K562 (cell line): ENCODE measurements around the gene OR14A16. TPM values are rescaled to one million over a fixed set of nuclear protein-coding genes. Genes with fewer than 3 reads are reported as not detected.

Source experiments
- ATAC-seq: fragments of 200-7000 bp; cut with Tn5 transposase; 3 replicates; pipeline ENCODE4 v1.9.1; 2020; ENCODE audit warnings: moderate library complexity
- BruUV-seq: library from RNA; stranded (reverse); fragments of 400-500 nt; replicated peaks from 2 replicates; lab custom pipeline; 2021; lab: Mats Ljungman, UMichigan
- CTCF ChIA-PET: fragments of 300-600 bp; formaldehyde crosslinking; extraction: SDS; loops from one replicate; lab custom pipeline; 2021; ENCODE audit warnings: low intra/inter-chr PET ratio; lab: Yijun Ruan, JAX
- POLR2A ChIA-PET: fragments of 300-600, 350-650 bp; sonication (Branson Sonifier 250); formaldehyde crosslinking; extraction: SDS; loops from one replicate; lab custom pipeline; 2021; ENCODE audit warnings: antibody characterized with exemption, inconsistent platforms; lab: Yijun Ruan, JAX
- DNase-seq, 4 experiments: peaks; one replicate each; pipeline versions ENCODE4 v3.0.0 to v3.0.0-alpha.2; 2011 to 2018; ENCODE audit warnings: low spot score in 3 of 4, mixed read lengths in 3 of 4; ENCODE audit errors: extremely low read depth in 1 of 4
- FAIRE-seq: peaks from 2 replicates; lab custom pipeline; 2011; peaks lifted over from hg19 to GRCh38; lab: Jason Lieb, UNC
- H2AFZ ChIP-seq: 2 replicates; pipeline ENCODE4 v1.6.0; 2011; ENCODE audit warnings: low read depth, low read length, control low read depth, inconsistent platforms
- H3K27ac ChIP-seq: fragments of 200-600 bp; 3 replicates; pipeline ENCODE4 v1.8.0; 2011; ENCODE audit warnings: low read depth, mild to moderate bottlenecking, control low read depth, inconsistent platforms, low read length, moderate library complexity, mixed read lengths; ENCODE audit errors: extremely low read depth
- H3K27me3 ChIP-seq, 2 experiments: fragments of 300-600 bp in 1 of 2; 2 replicates in 1 of 2; 3 replicates in 1 of 2; pipeline versions ENCODE4 v1.6.0 to v1.8.0; 2011; ENCODE audit warnings: inconsistent platforms in 2 of 2, low read length in 2 of 2, mild to moderate bottlenecking in 1 of 2, mixed read lengths in 1 of 2, moderate library complexity in 1 of 2; ENCODE audit not compliant: control insufficient read depth in 2 of 2, insufficient read depth in 2 of 2
- H3K36me3 ChIP-seq: fragments of 300-600 bp; 3 replicates; pipeline ENCODE4 v1.8.0; 2011; ENCODE audit warnings: mild to moderate bottlenecking, low read length, inconsistent platforms; ENCODE audit not compliant: control insufficient read depth, insufficient read depth
- H3K4me1 ChIP-seq, 2 experiments: fragments of 200-600 bp in 1 of 2; replicated peaks in 1 of 2; 2 replicates in 1 of 2; 3 replicates in 1 of 2; pipeline versions ENCODE4 v1.5.1 to v1.8.0; 2011; ENCODE audit warnings: inconsistent platforms in 2 of 2, low read length in 2 of 2, mild to moderate bottlenecking in 1 of 2, mixed read lengths in 1 of 2, moderate library complexity in 1 of 2; ENCODE audit not compliant: control insufficient read depth in 2 of 2, insufficient read depth in 2 of 2
- H3K4me2 ChIP-seq: 2 replicates; pipeline ENCODE4 v1.6.1; 2011; ENCODE audit warnings: low read length, control low read depth, inconsistent platforms, mixed read lengths; ENCODE audit not compliant: insufficient read depth
- H3K4me3 ChIP-seq: fragments of 200-600 bp; sonication (generic), shearing (Covaris generic); 2 replicates; pipeline ENCODE4 v1.5.1; 2016; ENCODE audit warnings: control low read depth, inconsistent platforms
- H3K79me2 ChIP-seq: fragments of 200-600 bp; 3 replicates; pipeline ENCODE4 v1.8.0; 2011; ENCODE audit warnings: low read length, inconsistent platforms; ENCODE audit not compliant: control insufficient read depth, insufficient read depth
- H3K9ac ChIP-seq, 2 experiments: 2 replicates each; pipeline versions ENCODE4 v1.6.0 to v1.6.1; 2011; ENCODE audit warnings: low read depth in 2 of 2, low read length in 2 of 2, control low read depth in 1 of 2, inconsistent platforms in 1 of 2, mild to moderate bottlenecking in 1 of 2, mixed read lengths in 1 of 2; ENCODE audit not compliant: insufficient read depth in 1 of 2
- H3K9me1 ChIP-seq: one replicate; pipeline ENCODE4 v1.6.0; 2011; ENCODE audit warnings: inconsistent platforms, mild to moderate bottlenecking, low read length, moderate library complexity; ENCODE audit not compliant: control insufficient read depth, insufficient read depth
- H3K9me3 ChIP-seq: replicated peaks from 2 replicates; pipeline ENCODE4 v1.5.1; 2011; ENCODE audit warnings: low read depth, low read length, inconsistent platforms; ENCODE audit not compliant: control insufficient read depth, insufficient read depth
- H4K20me1 ChIP-seq: replicated peaks from 2 replicates; pipeline ENCODE4 v1.6.1; 2011; ENCODE audit warnings: low read length, inconsistent platforms, mixed read lengths; ENCODE audit not compliant: control insufficient read depth, insufficient read depth
- ATF1 ChIP-seq, 2 experiments: fragments of 450-650 bp in 1 of 2; IDR thresholded peaks; 2 replicates each; pipeline ENCODE4 v1.6.1; 2016; ENCODE audit warnings: missing compliant biosample characterization in 1 of 2, missing genetic modification characterization in 1 of 2
- CHD4 ChIP-seq: fragments of 200-600 bp; sonication (generic); IDR thresholded peaks from 3 replicates; pipeline ENCODE4 v1.6.1; 2012; ENCODE audit warnings: low read depth, mild to moderate bottlenecking, mixed read lengths, low read length, inconsistent platforms; ENCODE audit not compliant: insufficient read depth, insufficient replicate concordance, poor library complexity, severe bottlenecking
- EGR1 ChIP-seq: fragments of 450-650 bp; conservative IDR thresholded peaks from 2 replicates; pipeline ENCODE4 v1.6.1; 2017; ENCODE audit warnings: mild to moderate bottlenecking
- EHMT2 ChIP-seq: fragments of 450-650 bp; IDR thresholded peaks from 2 replicates; pipeline ENCODE4 v1.6.1; 2018; ENCODE audit warnings: antibody characterized with exemption
- EZH2 ChIP-seq: IDR thresholded peaks from 2 replicates; pipeline ENCODE4 v1.6.1; 2012; ENCODE audit warnings: low read depth, mild to moderate bottlenecking, inconsistent platforms, low read length, borderline replicate concordance
- HNRNPH1 ChIP-seq: fragments of 200-400 bp; formaldehyde crosslinking; optimal IDR thresholded peaks from 2 replicates; pipeline ENCODE3; 2017; ENCODE audit warnings: low read depth, mild to moderate bottlenecking, low read length, moderate library complexity
- MED1 ChIP-seq: sonication (generic); formaldehyde crosslinking; IDR thresholded peaks from 2 replicates; pipeline ENCODE4 v1.8.1; 2023; ENCODE audit warnings: missing genetic modification reagents, borderline replicate concordance
- MTA3 ChIP-seq: fragments of 450-650 bp; formaldehyde crosslinking; IDR thresholded peaks from 2 replicates; pipeline ENCODE4 v1.6.1; 2017; ENCODE audit warnings: mild to moderate bottlenecking, borderline replicate concordance
- NFE2L1 ChIP-seq: fragments of 450-650 bp; IDR thresholded peaks from 2 replicates; pipeline ENCODE4 v1.6.1; 2016; ENCODE audit warnings: missing genetic modification characterization, low read depth, mild to moderate bottlenecking, missing compliant biosample characterization, moderate library complexity, borderline replicate concordance
- POLR3G ChIP-seq: IDR thresholded peaks from 2 replicates; pipeline ENCODE4 v1.6.1; 2011; ENCODE audit not compliant: insufficient read length, insufficient replicate concordance; ENCODE audit errors: extremely low read depth
- PTRF ChIP-seq: fragments of 450-650 bp; IDR thresholded peaks from 2 replicates; pipeline ENCODE4 v1.6.1; 2016; ENCODE audit warnings: mild to moderate bottlenecking, missing genetic modification characterization, missing compliant biosample characterization
- U2AF2 ChIP-seq: fragments of 200-400 bp; formaldehyde crosslinking; optimal IDR thresholded peaks from 2 replicates; pipeline ENCODE3; 2017; ENCODE audit warnings: low read depth, mild to moderate bottlenecking, low read length
- ZNF384 ChIP-seq: IDR thresholded peaks from 2 replicates; pipeline ENCODE4 v1.6.1; 2012; ENCODE audit warnings: low read depth, low read length, improper control_type of control experiment
- ZNF695 ChIP-seq: fragments of 450-650 bp; formaldehyde crosslinking; IDR thresholded peaks from 2 replicates; pipeline ENCODE4 v1.4.0; 2020; ENCODE audit warnings: mild to moderate bottlenecking, moderate library complexity
- ZNF696 ChIP-seq: fragments of 250-450 bp; sonication (Bioruptor Pico); conservative IDR thresholded peaks from 2 replicates; pipeline ENCODE4 v1.4.0; 2020; ENCODE audit warnings: mild to moderate bottlenecking, moderate library complexity
- WGBS: fragments of 100-300 bp; shearing (Covaris generic); methylation state at CpG from one replicate; pipeline ENCODE4 v1.1.6; 2016; ENCODE audit warnings: low coverage, mixed read lengths; ENCODE audit not compliant: insufficient coverage; ENCODE audit errors: missing lambda C conversion rate; 5-methylcytosine and 5-hydroxymethylcytosine counted together
- in situ Hi-C: fragments of 300-500 bp; cut with MboI; formaldehyde crosslinking; loops from 4 replicates; pipeline ENCODE4 v1.15.0; 2018; ENCODE audit warnings: inconsistent platforms, mixed read lengths
- intact Hi-C: fragments of 100-400 bp; cut with micrococcal nuclease; formaldehyde crosslinking; loops from 2 replicates; pipeline ENCODE4 v1.14.2; 2022
- polyA plus RNA-seq, 8 experiments: library from polyadenylated mRNA; depleted of rRNA in 4 of 8; stranded (reverse) in 5 of 8; unstranded in 3 of 8; fragments of >200 nt; fragmentation: Nextera tagmentation in 2 of 8; fragmentation: Illumina TruSeq in 1 of 8; extraction: Ambion mirVana in 2 of 8; extraction: Trizol in 1 of 8; gene quantifications; 2 replicates each; pipeline versions ENCODE4 v1.2.1 to v1.2.3, GENCODE V29; 2011 to 2014; ENCODE audit warnings: inconsistent platforms in 1 of 8, missing spikeins in 1 of 8
- total RNA-seq, 7 experiments: library from RNA; depleted of rRNA in 6 of 7; stranded (reverse); fragments of >200 nt in 6 of 7; fragmentation: Illumina TruSeq in 2 of 7; extraction: Trizol in 2 of 7; gene quantifications; 2 replicates each; pipeline versions ENCODE4 v1.2.1 to v1.2.3, GENCODE V29; 2011 to 2021; ENCODE audit warnings: low replicate concordance in 1 of 7

The OR14A16 gene
- total and polyA plus RNA-seq, 9 of the 15 experiments (the other 6 are each of a cell fraction or from before 2014, with no cell fraction given), result not detected

- no peak for TF ChIP-seq ZNF384
- TF ChIP-seq HNRNPH1, result no peak
- TF ChIP-seq ZNF696, result no peak
- no peak for TF ChIP-seq EHMT2
- TF ChIP-seq NFE2L1 (tag), result no peak
- TF ChIP-seq EZH2, result no peak
- no peak for TF ChIP-seq MED1 (CRISPR knock-in tag)
- no peak for TF ChIP-seq PTRF (tag)
- TF ChIP-seq U2AF2, result no peak
These were observed at the start of gene OR14A16 (continued) for GRCh38 chr1:247824023-247824422.

DNA sequence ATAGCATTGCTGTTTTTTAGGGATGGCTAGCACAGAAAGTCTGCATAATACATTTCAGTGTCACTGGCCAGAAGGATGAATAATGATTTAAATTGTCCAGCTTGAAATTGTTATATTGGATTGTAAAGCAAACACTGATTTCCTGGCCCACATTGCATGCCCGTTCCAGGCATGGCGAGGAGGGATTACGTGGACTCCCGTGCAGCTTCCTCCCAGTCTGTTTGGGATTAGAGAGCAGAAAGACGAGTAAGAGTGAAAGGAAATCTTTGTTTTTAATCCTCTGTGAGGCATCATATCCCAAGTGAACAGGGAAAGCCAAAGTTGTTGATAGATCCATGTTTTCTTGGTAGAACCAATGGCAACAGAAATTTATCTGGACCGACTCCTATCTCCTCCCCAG, 41.5 kb upstream of the OR14A16 start:
- no peak for FAIRE-seq
- intact Hi-C loops, result no loop called here

More for the DNA sequence above, 41.5 kb upstream of the OR14A16 start:
- 83% methylated on average over 6 of the region's 6 CpGs for WGBS
- Histone ChIP-seq H2AFZ (no peak overlapping the region), H3K4me2 (no peak overlapping the region), H3K9me3 (no peaks in the 10 kb centered on the region; the same call in 1 of the 2 replicates), H3K79me2 (peaks cover 4% of the 10 kb centered on the region; the same call in 1 of the 3 replicates), H4K20me1 (no peaks in the 10 kb centered on the region), H3K4me3 (no peak overlapping the region), H3K27ac (no peak overlapping the region), H3K9me1 (no peaks in the 10 kb centered on the region), H3K36me3 (peaks cover 78% of the 10 kb centered on the region), H3K9ac (no peak overlapping the region), H3K27me3 (no peaks in the 10 kb centered on the region), H3K4me1 (no peaks in the 10 kb centered on the region)
- TF ChIP-seq ZNF695 (CRISPR knock-in tag) (no peak), CHD4 (no peak), ATF1 (CRISPR knock-in tag; IDR thresholded peaks at IDR 0.05) (no peak), ATF1 (tag; IDR thresholded peaks at IDR 0.05) (no peak), MTA3 (no peak), POLR3G (no peak), EGR1 (no peak)
- ChIA-PET POLR2A (no interaction called here), CTCF (no interaction called here)
- DNase-seq (no peak), ATAC-seq (no peak)
- in situ Hi-C loops, result no loop called here
- no TSS peak for BruUV-seq
